Right ventricle myocardium superior (tissue), 1 donor: ENCODE measurements around the gene MED13L. TPM values are rescaled to one million over a fixed set of nuclear protein-coding genes. Genes with fewer than 3 reads are reported as not detected.

Source experiments
- ATAC-seq: fragments of 200-7000 bp; cut with Tn5 transposase; one replicate; pipeline ENCODE4 v1.9.1; 2020; ENCODE audit warnings: mild to moderate bottlenecking; ENCODE audit not compliant: poor library complexity
- DNase-seq: peaks from one replicate; pipeline ENCODE4 v3.0.0-alpha.2; 2020
- intact Hi-C: fragments of 100-400 bp; cut with DNase I; formaldehyde crosslinking; loops from one replicate; pipeline ENCODE4 v1.11.2; 2022
- long read RNA-seq: library from polyadenylated mRNA; unstranded; transcript quantifications from one replicate; pipeline ENCODE4 v2.0.0, GENCODE V29; 2021
- total RNA-seq: library from RNA; stranded (reverse); fragmentation: NEBNext Ultra II Directional; extraction: Animal tissue kit (Norgen Biotek cat#: 25700); gene quantifications from one replicate; pipeline ENCODE4 v1.2.1, GENCODE V29; 2021
- donor health status: DM: no; HTN: yes; CAD: no; lungs with severe emphysema.

Gene MED13L
- 57.7 TPM for total RNA-seq
- long read RNA-seq, full-length matches to known transcripts, result 1 of 11 reads
- long read RNA-seq, partial matches to known transcripts, result 7 of 11 reads
- long read RNA-seq, other reads (novel, unspliced or antisense), result 3 of 11 reads

DNA sequence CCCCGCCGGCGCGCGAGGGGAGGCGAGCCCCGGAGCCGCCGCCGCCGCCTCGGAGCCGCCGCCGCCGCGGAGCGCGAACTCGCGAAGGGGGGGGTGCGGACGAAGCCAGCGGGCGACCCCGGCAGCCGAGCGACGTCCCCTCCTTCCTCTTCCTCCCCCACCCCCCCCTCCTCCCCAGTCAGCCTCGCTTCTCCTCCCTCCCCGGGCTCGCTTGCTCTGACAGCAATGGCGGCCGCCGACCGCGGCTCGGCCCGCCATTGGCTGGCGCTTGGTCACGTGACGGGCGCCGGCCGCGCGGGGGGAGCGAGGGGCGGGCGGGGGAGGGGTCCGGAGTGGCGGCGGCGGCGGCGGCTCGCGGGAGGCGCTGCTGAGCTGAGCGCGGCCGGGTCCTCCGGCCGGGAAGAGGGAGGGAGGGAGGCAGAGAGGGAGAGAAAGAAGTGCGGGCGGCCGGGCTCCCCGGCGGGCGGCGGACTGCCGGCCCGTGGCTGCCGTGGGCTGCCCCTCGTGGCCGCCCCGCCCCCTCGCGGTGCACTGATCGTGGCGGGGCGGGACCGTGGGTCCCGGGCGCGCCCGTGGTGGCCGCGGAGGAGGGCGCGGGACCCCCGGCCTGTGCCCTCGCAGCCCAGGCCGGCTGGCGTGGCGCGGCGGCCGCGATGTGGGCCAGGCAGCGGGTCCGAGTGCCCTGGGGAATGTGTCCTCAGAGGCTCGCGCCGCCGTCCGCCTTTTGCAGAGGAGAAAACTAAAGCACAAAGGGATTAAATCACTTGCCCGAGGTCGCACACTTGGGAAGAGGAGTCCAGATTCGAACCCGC is at the start of gene MED13L:
Gene MED13L (minus strand): TSS at position 227 of the 812 bp plus-strand sequence. CDS start 562 bp downstream, outside the sequence.
- intact Hi-C loops, result loop anchor here (5.0 kb wide), 1 partner anchor 320 kb away; no protein-coding TSS in a partner anchor
- ATAC-seq (peak; percentile 93), DNase-seq (peak; percentile 93)

DNA sequence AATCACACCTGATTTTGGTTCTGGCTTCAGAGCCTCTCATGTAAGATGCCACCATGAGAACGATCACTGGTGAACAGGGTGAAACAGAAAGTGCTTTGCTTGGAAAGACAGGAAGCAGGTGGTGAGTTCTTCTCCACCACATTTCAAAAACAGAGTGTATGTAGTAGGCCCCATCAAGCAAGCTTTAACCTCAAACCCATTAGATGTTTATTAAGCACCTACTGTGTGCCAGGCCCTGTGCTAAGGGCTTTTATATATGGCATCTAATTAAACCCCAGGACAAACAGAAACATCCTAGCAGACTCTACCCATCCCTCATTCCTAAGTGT is 47.8 kb upstream of the MED13L start:
- DNase-seq (no peak), ATAC-seq (no peak)
- intact Hi-C loops, result no loop called here

DNA sequence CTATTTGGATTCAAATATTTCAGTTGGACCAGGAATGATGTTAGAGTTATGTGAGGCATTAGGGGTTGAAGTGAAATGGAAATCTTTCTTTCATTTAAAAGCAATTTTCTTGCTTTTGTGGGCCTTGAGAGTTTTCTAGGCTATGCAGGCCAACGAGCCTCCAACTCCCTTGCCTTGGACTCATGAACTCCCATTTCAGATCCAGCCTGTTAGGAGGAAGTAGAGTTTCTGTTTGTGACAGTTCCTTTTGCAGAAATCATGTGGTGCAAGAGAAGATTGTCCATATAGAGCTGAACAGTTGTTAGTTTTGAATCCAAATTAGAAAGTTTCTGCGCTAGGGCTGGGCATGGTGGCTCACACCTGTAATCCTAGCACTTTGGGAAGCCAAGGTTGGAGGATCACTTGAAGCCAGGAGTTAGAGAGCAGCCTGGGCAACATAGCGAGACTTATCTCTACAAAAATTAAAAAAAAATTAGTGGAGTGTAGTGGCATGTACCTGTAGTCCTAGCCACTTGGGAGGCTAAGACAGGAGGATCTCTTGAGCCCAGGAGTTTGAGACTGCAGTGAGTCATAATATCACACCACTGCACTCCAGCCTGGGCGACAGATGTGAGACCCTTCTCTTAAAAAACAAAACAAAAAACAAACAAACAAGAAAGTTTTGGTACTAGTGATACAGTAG is 47.3 kb upstream of the MED13L start:
- ATAC-seq, result no peak
- DNase-seq, result no peak
- intact Hi-C loops, result no loop called here

DNA sequence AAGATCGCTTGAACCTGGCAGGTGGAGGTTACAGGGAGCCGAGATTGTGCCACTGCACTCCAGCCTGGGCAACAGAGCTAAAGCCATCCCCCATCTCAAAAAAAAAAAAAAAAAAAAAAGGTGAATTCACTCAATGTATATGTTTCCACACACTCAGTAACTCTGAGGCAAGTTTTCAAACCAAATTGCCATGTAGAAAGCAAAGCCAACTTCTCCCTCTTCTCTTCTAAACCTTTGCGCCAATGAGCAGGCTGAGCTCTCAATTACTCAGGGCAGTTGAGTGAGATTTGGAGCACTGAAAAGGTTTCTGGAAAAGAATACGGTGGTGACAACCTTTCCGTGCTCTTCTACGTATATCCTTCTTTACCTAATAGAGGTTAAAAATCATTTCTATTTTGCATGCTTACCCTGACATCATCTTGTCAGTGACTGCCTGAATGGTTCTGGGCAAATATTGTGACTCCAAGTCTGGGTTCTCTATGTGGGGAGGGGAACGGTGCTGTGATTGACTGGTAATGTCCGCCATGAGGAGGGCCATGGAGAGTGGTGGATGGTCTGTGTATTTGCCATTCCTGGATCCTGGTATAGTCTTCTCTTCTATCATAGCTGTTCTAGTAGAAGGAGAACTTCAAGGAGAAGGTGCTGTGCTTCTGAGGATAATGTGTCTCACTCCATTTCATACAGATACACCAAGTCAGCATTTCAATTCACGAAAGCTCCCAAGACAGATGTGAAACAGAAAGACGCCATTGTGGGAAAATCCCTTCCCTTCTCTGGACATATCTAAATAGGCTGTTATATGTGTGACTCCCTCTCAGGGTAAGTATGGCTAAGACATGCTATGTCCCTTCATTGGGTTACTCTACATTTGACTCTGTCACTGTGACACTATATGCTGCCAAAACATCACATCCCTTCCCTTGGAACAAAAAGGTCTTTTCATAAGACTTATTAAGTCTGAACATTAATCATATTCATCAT is 46.2 kb upstream of the MED13L start:
- DNase-seq (no peak), ATAC-seq (no peak)
- intact Hi-C loops, result no loop called here

DNA sequence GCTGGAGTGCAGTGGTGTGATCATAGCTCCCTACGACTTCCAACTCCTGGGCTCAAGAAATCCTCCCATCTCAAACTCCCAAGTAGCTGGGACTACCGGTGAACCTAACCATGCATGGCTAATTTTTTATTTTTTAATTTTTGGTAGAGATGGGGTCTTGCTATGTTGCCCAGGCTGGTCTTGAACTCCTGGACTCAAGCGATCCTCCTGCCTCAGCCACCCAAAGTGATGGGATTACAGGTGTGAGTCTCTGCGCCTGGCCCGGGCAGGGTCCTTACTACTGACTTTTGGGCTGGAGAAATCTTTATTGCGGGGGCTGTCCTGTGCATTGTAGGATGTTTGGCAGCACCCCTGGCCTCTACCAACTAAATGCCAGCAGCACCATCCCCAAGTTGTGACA is 44.4 kb upstream of the MED13L start:
- no peak for DNase-seq
- ATAC-seq, result no peak
- intact Hi-C loops, result no loop called here

DNA sequence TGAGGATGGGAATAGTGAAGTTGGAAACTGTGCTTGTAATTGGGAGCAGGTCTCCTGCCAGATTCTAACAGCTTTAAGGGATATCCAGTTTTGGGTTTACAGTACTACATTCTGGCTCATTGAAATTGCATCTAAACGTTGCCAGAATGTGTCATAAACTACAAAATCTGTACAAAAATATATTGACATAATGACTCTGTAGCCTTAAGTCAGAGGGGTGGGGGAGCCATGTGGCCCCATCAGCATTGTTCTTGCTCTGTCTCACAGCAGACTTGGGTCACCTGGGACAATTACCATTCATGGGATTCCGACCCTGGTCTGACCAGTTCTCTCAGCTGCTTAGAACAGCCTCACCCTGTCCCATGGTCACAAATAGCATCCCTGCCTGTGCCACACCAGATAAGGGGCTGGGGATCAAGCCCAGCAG is 43.3 kb upstream of the MED13L start:
- intact Hi-C loops, result no loop called here
- DNase-seq (no peak), ATAC-seq (peak; percentile 34)

DNA sequence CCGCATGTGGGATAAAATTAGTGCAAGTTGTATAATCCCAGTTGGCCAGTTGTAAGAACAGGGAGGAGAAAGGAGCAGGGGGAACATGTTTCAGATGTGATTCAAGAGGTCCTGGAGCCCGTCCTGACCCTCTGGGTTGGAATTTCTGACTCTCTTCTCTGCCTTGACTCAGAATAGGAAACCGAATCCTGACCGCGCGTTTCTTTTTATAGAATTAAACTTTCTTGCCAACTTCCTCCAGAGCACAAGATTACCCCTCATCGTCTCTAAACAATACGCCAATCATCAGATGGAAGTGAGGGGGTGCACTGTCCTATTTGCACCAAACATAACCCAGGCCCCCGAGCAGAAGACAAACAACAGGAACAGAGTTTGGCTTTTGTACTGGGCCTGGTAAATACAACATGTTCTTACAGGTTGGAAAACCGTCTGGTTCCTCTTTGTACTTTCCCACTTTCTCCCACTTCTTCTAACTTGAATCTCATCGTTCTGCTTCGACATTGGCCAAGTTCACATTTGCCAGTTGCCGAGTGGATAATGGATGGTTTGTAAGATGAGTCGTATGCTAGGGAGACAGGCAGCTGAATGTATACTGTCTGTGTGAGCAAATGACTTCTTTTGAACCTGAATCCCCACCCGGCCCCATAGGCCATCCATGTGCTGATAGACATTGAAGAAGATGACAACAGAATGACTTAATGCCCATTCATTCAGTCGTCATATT is 42.6 kb upstream of the MED13L start:
- ATAC-seq (peak; percentile 92), DNase-seq (peak; percentile 49)
- intact Hi-C loops, result no loop called here

DNA sequence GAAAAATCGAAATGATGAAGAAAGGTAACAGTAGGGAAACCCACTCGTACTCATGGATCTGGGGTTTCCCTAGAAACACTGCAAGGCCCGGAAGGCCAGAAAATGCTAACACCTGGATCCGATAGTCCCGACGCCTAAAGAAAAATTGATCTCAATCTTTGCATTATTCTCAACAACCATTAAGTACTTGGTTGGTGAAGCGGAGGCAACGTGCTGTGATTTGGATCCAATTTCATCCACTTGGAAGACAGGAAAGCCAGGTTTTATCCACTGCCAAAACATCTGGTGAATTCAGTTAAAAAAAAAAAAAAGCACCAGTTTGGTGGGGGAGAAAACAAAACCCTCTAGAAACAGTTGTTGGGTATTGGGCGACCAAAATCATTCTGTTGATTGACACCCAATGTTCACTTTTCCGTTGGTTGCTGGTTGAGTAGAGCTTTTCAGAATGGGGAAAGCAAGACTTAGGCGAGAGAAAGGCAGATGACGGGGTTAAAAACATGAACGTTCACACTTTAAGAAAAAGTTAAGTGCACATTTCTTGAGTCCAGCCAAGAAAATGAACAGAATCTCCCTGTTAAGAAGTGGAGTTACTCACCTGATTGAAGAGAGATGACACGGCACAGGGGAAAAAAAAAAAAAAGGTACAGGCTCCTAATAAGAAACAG is 41.9 kb upstream of the MED13L start:
- intact Hi-C loops, result no loop called here
- peak; percentile 14 for ATAC-seq
- no peak for DNase-seq

DNA sequence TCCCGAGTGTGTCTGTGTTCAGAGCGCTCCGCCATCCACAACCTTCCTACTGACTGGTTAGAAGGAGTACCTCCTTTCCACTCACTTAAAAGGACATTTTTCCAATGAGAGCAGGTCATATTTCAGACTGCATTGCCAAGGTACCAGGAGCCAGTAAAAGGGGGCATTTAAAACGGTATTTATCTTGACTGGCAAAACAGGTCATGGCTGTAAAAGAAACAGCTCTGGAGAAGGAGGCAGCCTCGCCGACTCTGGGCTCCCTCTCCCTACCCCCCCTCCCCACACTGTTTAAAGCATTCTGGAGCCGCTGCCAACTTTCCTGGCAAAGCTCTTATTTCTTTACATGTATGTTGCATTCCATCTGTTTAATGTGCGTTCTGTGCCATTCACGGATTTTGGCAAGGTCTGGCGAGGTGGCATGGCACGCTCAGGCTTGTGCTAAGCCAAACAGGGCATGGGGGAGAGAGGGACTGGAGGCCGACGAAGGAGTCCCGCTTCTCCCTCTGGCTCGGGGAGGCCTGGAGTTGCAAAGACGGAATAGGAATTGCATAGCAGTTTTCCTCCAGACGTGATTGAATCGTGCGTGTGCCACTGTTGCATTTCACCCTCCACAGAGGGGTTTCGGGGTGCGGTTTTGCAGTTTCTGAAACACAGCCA is 41.2 kb upstream of the MED13L start:
- DNase-seq, result no peak
- intact Hi-C loops, result no loop called here
- no peak for ATAC-seq

DNA sequence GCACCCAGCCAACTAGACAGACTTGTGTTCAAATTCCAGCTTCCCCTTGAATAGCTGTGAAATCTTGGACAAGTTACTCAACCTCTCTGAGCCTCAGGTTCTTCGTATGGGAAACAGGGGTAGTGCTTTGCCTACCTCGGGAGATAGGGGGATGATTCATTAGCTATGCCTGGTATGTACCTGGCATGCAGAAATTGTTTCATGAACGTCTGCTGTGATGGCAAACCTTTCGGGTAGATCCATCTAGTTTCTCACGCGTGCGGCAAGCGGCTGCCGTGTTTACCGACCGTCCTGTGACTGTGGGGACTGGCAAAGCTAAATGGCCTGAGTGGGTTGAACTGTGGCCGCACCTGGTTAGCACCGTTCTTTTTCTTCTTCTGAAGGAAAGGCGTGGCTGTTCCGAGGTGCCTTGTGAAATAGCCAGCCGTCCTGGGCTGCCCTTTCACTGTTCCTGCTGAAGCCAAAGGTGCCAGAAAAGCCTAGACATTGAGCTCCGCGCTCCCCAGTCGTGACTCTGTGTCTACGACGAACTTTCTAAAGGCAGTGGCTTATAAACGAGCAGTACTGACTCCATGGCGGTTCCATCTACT is 40.6 kb upstream of the MED13L start:
- intact Hi-C loops, result no loop called here
- no peak for ATAC-seq
- DNase-seq, result no peak

DNA sequence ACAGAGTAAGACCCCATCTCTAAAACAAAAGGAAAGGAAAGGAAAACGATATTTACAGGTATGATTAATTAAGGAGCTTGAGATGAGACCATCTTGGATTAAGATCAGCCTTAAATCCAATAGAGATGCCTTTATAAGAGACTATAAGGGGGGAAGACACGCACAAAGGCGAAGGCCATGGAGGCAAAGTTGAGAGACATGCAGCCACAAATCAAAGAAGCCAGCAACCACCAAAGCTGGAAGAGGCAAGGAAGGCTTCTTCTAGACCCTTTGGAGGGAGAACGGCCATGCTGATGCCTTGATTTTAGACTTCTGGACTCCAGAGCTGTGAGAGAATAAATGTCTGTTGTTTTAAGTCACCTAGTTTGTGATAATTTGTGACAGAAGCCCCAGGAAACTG is 39.6 kb upstream of the MED13L start:
- no peak for ATAC-seq
- intact Hi-C loops, result no loop called here
- DNase-seq, result no peak

DNA sequence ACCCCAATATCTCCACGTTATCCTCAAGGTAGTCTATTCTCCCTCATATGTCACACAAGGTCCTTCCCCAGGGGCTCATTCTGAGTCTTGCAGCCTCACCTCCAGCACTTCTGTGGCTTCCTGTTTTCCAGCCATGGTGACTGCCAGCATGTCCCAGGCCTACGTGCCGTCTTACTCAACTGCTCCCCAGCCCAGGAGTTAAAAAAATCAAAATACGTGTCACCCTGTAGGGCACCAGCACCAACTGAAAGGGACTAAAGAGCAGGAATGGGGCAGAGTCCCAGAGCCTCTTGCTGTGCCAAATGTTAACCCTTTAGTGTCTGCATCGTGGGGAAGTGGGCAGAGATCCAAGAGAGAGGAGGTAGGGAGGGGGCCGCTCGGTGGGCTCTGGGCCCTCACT is 37.0 kb upstream of the MED13L start:
- intact Hi-C loops, result no loop called here
- ATAC-seq (no peak), DNase-seq (no peak)

DNA sequence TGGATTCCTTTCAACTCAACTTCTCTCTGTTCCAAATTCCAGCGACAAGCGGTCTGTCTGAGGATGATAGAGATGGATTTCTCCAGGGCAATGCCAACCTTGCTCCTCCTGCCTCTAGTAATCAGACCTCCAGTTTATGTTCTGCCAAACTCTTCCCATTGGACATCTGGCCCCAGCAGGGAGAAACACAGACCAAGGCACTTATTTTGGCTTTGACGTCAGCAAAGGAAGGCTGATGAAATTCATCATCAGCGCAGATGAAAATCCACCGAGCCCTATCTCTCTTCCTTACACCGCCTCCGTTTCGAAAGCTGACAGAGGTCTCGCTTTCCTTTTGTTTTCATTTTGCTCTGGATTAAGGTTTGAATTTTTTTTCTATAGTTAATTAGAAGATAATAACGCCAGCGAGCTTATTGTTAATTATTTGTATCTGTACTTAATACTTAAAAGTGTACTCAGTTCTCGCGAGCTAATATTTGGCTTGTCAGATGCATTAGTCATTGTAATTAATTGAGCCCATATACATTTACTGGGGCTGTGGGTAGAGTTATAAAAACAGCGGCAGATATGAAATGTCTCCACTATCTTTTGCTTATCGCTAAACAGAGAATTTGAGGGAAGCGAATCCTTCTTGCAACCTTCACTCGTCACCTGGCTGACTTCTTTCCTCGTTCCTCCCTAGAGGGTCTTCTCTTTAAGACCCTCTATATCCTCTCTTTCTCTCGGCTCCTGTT is 35.9 kb upstream of the MED13L start:
- ATAC-seq (no peak), DNase-seq (no peak)
- intact Hi-C loops, result no loop called here

DNA sequence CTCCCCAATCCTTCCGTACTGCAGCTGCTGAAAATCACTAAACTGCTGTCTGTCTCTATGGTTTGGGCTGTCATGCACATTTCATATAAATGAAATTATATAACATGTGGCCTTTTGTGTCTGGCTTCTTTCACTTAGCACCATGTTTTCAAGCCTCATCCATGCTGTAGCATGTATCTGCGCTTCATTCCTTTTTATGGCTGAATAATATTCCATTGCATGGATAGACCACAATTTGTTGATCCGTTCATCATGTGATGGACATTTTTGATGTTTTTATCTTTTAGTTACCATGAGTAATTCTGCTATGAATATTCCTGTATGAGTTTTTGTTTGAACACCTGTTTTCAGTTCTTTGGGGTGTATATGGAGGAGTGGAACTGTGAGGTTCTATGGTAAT is 32.6 kb upstream of the MED13L start:
- intact Hi-C loops, result no loop called here
- DNase-seq, result no peak
- ATAC-seq, result no peak

DNA sequence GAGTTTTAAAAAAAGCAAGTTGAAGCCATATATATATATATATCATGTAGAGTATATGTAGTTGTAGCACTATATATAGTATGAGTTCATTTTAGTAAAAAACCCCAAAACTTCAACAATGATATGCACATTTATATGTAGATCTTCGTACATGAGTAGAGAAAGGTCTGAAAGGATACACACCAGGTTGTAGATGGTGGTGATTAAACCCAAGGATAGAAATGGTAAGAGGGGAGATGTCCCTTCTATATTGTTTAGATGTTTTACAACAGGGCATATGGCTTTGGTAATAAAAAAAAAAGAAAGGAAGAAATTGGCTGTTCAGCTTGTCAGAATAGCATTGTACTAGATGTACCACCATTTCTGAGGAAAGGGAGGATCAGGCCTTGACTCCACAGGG is 31.9 kb upstream of the MED13L start:
- intact Hi-C loops, result no loop called here
- DNase-seq (no peak), ATAC-seq (no peak)

DNA sequence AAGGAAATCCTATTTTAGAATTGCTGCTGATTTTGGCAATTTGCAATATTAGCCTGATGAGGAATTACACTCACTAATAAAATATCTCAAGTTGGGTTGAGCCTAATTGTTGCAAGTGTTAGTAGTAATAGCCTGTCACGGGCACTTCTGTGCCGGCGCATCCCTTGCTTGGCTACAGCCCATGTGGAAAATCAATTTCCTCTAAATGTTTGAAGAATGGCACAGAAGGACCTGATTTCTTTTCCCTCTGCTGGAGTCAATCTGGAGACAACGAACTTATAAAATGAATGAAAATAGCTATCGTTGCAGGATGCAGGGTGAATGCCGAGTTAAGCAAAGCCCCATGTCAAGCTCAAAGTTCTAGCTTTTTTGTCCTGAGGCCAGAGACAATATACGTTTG is 31.2 kb upstream of the MED13L start:
- ATAC-seq (no peak), DNase-seq (no peak)
- intact Hi-C loops, result no loop called here
